GM23248 (cell line): ENCODE data around the gene TJP3. TPM values are rescaled to one million over a fixed set of nuclear protein-coding genes. Genes with fewer than 3 reads are reported as not detected.
A peak's percentile ranks its signal among the peaks of the same experiment; 100 is the strongest.

Experiments used
- DNase-seq: peaks from one replicate; pipeline ENCODE4 v3.0.0-alpha.2; 2015
- H2AFZ ChIP-seq: fragments of 200-600 bp; sonication (generic); 2 replicates; pipeline ENCODE4 v1.6.1; 2016; ENCODE audit warnings: antibody characterized with exemption
- H3F3A ChIP-seq: fragments of 200-600 bp; sonication (generic); 2 replicates; pipeline ENCODE4 v1.6.1; 2016; ENCODE audit warnings: mild to moderate bottlenecking, antibody characterized with exemption, mixed run types; ENCODE audit not compliant: insufficient read depth
- H3K27ac ChIP-seq: fragments of 200-600 bp; sonication (generic); 2 replicates; pipeline ENCODE4 v1.5.1; 2016; ENCODE audit warnings: mild to moderate bottlenecking
- H3K27me3 ChIP-seq: fragments of 200-600 bp; sonication (generic); replicated peaks from 2 replicates; pipeline ENCODE4 v1.6.1; 2016; ENCODE audit warnings: mild to moderate bottlenecking; ENCODE audit not compliant: insufficient read depth
- H3K36me3 ChIP-seq: fragments of 200-600 bp; sonication (generic); 2 replicates; pipeline ENCODE4 v1.6.1; 2016; ENCODE audit warnings: low read depth, mild to moderate bottlenecking
- H3K4me1 ChIP-seq: fragments of 200-600 bp; sonication (generic); 2 replicates; pipeline ENCODE4 v1.6.1; 2016; ENCODE audit warnings: mild to moderate bottlenecking; ENCODE audit not compliant: insufficient read depth
- H3K4me2 ChIP-seq: fragments of 200-600 bp; sonication (generic); one replicate; pipeline ENCODE4 v1.6.1; 2016; ENCODE audit warnings: mild to moderate bottlenecking; ENCODE audit not compliant: unreplicated experiment
- H3K4me3 ChIP-seq: fragments of 200-600 bp; sonication (generic); 2 replicates; pipeline ENCODE4 v1.5.1; 2016; ENCODE audit warnings: mild to moderate bottlenecking
- H3K79me2 ChIP-seq: fragments of 200-600 bp; sonication (generic); 2 replicates; pipeline ENCODE4 v1.6.1; 2016; ENCODE audit warnings: mild to moderate bottlenecking; ENCODE audit not compliant: insufficient read depth
- H3K9ac ChIP-seq: fragments of 200-600 bp; sonication (generic); 2 replicates; pipeline ENCODE4 v1.6.1; 2016; ENCODE audit warnings: mild to moderate bottlenecking
- H3K9me2 ChIP-seq: fragments of 200-600 bp; sonication (generic); 2 replicates; pipeline ENCODE4 v1.6.1; 2016; ENCODE audit warnings: mixed run types, mild to moderate bottlenecking, moderate library complexity; ENCODE audit not compliant: insufficient read depth
- H3K9me3 ChIP-seq: fragments of 200-600 bp; sonication (generic); one replicate; pipeline ENCODE4 v1.6.1; 2017; ENCODE audit warnings: low read depth
- H4K20me1 ChIP-seq: fragments of 200-600 bp; sonication (generic); 2 replicates; pipeline ENCODE4 v1.6.0; 2016; ENCODE audit not compliant: insufficient read depth
- EZH2 ChIP-seq: fragments of 200-600 bp; sonication (generic); IDR thresholded peaks from 2 replicates; pipeline ENCODE4 v1.6.1; 2018; ENCODE audit warnings: antibody characterized with exemption, mild to moderate bottlenecking; ENCODE audit not compliant: insufficient read depth, poor library complexity, severe bottlenecking
- EZH2phosphoT487 ChIP-seq: fragments of 200-600 bp; sonication (generic); IDR thresholded peaks from 2 replicates; pipeline ENCODE4 v1.6.1; 2018; ENCODE audit warnings: antibody characterized with exemption, moderate library complexity, mild to moderate bottlenecking, low read depth; ENCODE audit not compliant: insufficient read depth
- WGBS, 2 experiments: methylation state at CpG; one replicate each; pipeline ENCODE4 v1.1.6; 2015 to 2017; ENCODE audit warnings: low lambda C conversion rate in 2 of 2, low coverage in 1 of 2; ENCODE audit errors: missing lambda C conversion rate in 2 of 2; 5-methylcytosine and 5-hydroxymethylcytosine counted together
- in situ Hi-C: fragments of 300-500 bp; cut with MboI; formaldehyde crosslinking; loops from 2 replicates; pipeline ENCODE4 v1.15.0; 2020
- polyA plus RNA-seq: library from polyadenylated mRNA; unstranded; fragments of >200 nt; fragmentation: Nextera tagmentation; extraction: Ambion mirVana; gene quantifications from 2 replicates; pipeline ENCODE4 v1.2.1, GENCODE V29; 2016
- total RNA-seq: library from RNA; depleted of rRNA; stranded (reverse); fragments of >200 nt; shearing (Covaris generic); gene quantifications from 2 replicates; pipeline ENCODE4 v1.2.3, GENCODE V29; 2014; rRNA removed

TJP3 gene, protein sequence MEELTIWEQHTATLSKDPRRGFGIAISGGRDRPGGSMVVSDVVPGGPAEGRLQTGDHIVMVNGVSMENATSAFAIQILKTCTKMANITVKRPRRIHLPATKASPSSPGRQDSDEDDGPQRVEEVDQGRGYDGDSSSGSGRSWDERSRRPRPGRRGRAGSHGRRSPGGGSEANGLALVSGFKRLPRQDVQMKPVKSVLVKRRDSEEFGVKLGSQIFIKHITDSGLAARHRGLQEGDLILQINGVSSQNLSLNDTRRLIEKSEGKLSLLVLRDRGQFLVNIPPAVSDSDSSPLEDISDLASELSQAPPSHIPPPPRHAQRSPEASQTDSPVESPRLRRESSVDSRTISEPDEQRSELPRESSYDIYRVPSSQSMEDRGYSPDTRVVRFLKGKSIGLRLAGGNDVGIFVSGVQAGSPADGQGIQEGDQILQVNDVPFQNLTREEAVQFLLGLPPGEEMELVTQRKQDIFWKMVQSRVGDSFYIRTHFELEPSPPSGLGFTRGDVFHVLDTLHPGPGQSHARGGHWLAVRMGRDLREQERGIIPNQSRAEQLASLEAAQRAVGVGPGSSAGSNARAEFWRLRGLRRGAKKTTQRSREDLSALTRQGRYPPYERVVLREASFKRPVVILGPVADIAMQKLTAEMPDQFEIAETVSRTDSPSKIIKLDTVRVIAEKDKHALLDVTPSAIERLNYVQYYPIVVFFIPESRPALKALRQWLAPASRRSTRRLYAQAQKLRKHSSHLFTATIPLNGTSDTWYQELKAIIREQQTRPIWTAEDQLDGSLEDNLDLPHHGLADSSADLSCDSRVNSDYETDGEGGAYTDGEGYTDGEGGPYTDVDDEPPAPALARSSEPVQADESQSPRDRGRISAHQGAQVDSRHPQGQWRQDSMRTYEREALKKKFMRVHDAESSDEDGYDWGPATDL
- total RNA-seq (not detected in 2 replicates), polyA plus RNA-seq (not detected in 2 replicates)

GRCh38 chr19:3708207-3708931 lies at the start of gene TJP3:
TJP3 (plus strand) TSS chr19:3708384; CDS start chr19:3728433, 20,049 bp downstream.
- Histone ChIP-seq H4K20me1 (no peaks in the 10 kb centered on the region), H3K4me1 (no peaks in the 10 kb centered on the region), H3F3A (no peaks in the 10 kb centered on the region), H3K4me3 (no peak within 1 kb of the TSS), H3K9ac (no peak within 1 kb of the TSS), H3K4me2 (no peak within 1 kb of the TSS), H3K9me3 (no peaks in the 10 kb centered on the region), H3K9me2 (no peaks in the 10 kb centered on the region), H3K36me3 (no peaks in the 10 kb centered on the region), H3K27me3 (no peaks in the 10 kb centered on the region), H3K79me2 (no peaks in the 10 kb centered on the region), H3K27ac (no peak within 1 kb of the TSS), H2AFZ (no peak within 1 kb of the TSS)
- peak; percentile 58 for DNase-seq
- 28 to 30% methylated on average over 22 to 23 of the region's 24 CpGs for WGBS, 2 experiments
- in situ Hi-C loops: loop anchor here (10.0 kb wide), 1 partner anchor 174 kb away; the partner anchor contains the start of gene TEKTIP1
- TF ChIP-seq EZH2phosphoT487 (no peak), EZH2 (no peak)

- H3K9me3 ChIP-seq: no peaks in the 10 kb centered on the region
- in situ Hi-C loops: no loop called here
- H3K9ac ChIP-seq: no peak overlapping the region
- H3K4me3 ChIP-seq: no peak overlapping the region
- no peaks in the 10 kb centered on the region for H4K20me1 ChIP-seq
- H3K4me2 ChIP-seq: no peak overlapping the region
- no peak for DNase-seq
- H3K79me2 ChIP-seq: no peaks in the 10 kb centered on the region
- no peak for TF ChIP-seq EZH2phosphoT487
- TF ChIP-seq EZH2: no peak
- 95 to 96% methylated on average over 35 to 37 of the region's 37 CpGs for WGBS, 2 experiments
- H3K36me3 ChIP-seq: no peaks in the 10 kb centered on the region; the same call in 1 of the 2 replicates
- H3K27ac ChIP-seq: no peak overlapping the region
- H3K27me3 ChIP-seq: no peaks in the 10 kb centered on the region
- H3K4me1 ChIP-seq: peaks cover 12% of the 10 kb centered on the region
- H2AFZ ChIP-seq: no peak overlapping the region
- H3K9me2 ChIP-seq: no peaks in the 10 kb centered on the region
- H3F3A ChIP-seq: peaks cover 5% of the 10 kb centered on the region; the same call in 1 of the 2 replicates
These were observed 49.1 kb upstream of the TJP3 start for GRCh38 chr19:3658870-3659745.

DNA sequence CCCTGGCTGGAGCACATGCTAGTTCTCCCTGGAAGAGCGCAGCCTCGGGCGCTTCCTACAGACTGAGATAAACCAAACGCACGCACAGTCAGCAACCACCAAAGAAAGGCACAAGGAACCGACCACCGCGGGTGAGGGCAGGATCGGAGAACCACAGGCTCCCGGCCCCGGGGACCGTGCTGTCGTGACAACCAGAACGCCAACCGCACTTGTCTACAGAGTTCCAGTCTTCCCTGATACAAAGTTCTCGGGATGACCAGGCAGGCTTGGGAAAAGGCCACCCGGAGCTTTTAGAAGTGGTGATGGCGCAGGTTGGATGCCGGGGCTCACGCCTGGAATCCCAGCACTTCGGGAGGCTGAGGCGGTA lies 48.5 kb upstream of the TJP3 start:
- TF ChIP-seq EZH2 (no peak), EZH2phosphoT487 (no peak)
- in situ Hi-C loops: no loop called here
- 91 to 95% methylated on average over 18 to 22 of the region's 22 CpGs for WGBS, 2 experiments
- H3K36me3 ChIP-seq: no peaks in the 10 kb centered on the region; the same call in 1 of the 2 replicates
- no peaks in the 10 kb centered on the region for H3K27me3 ChIP-seq
- no peaks in the 10 kb centered on the region for H4K20me1 ChIP-seq
- no peaks in the 10 kb centered on the region for H3K79me2 ChIP-seq
- no peak for DNase-seq
- H3K4me2 ChIP-seq: no peak overlapping the region
- H3K27ac ChIP-seq: no peak overlapping the region
- H3K9me2 ChIP-seq: no peaks in the 10 kb centered on the region
- no peak overlapping the region for H3K4me3 ChIP-seq
- no peak overlapping the region for H3K9ac ChIP-seq
- H2AFZ ChIP-seq: no peak overlapping the region
- peaks cover 12% of the 10 kb centered on the region for H3K4me1 ChIP-seq
- H3K9me3 ChIP-seq: no peaks in the 10 kb centered on the region
- H3F3A ChIP-seq: peaks cover 5% of the 10 kb centered on the region; the same call in 1 of the 2 replicates
